Measurements from ENCODE around the gene APLP2. TPM values are rescaled to one million over a fixed set of nuclear protein-coding genes. Genes with fewer than 3 reads are reported as not detected.

Gene APLP2
- total and polyA plus RNA-seq, 2 of the 4 experiments (the other 2 are of a cell fraction), result 127 to 235 TPM

GRCh38 chr11:130086669-130087068, 17.0 kb downstream of the APLP2 start:
- ATAC-seq (ENCODE audit: low read depth) (no peak), DNase-seq (no peak)
- no peaks in the 10 kb centered on the region for H3K9me3 ChIP-seq (ENCODE audit: control insufficient read depth, insufficient read depth, low read length)
- ChIA-PET POLR2A (ENCODE audit: unreplicated experiment) (no interaction called here), CTCF (no interaction called here)
- no peak overlapping the region for H4K8ac ChIP-seq (ENCODE audit: low read depth in 2 of 2, low read length in 2 of 2)
- dilution Hi-C loops (cut with HindIII; ENCODE audit: low sequenced_read_pairs, unreplicated experiment) (no loop called here), in situ Hi-C loops (cut with MboI; ENCODE audit: low sequenced_read_pairs) (no loop called here), intact Hi-C loops (cut with micrococcal nuclease) (no loop called here)
- H4K91ac ChIP-seq (ENCODE audit: insufficient read depth, low read depth, low read length), result no peak overlapping the region
- no peaks in the 10 kb centered on the region for H3K27me3 ChIP-seq (ENCODE audit: control insufficient read depth, insufficient read depth, low read length)
- H2BK20ac ChIP-seq (ENCODE audit: low read depth, low read length), result no peak overlapping the region
- peaks cover 5% of the 10 kb centered on the region for H3K9me1 ChIP-seq (ENCODE audit: insufficient read depth, low read length)
- no peak overlapping the region for H3K4me3 ChIP-seq (ENCODE audit: insufficient read depth, low read depth, low read length)
- TF ChIP-seq MXI1 (IDR thresholded peaks at IDR 0.05; ENCODE audit: borderline replicate concordance, low read depth, low read length) (no peak), BHLHE40 (IDR thresholded peaks at IDR 0.05; ENCODE audit: low read depth, low read length) (no peak), RCOR1 (IDR thresholded peaks at IDR 0.05; ENCODE audit: insufficient replicate concordance, low read length) (no peak), SMC3 (IDR thresholded peaks at IDR 0.05; ENCODE audit: low read depth, low read length) (no peak), NFE2L2 (IDR thresholded peaks at IDR 0.05; ENCODE audit: low read depth, low read length) (no peak), CEBPB (IDR thresholded peaks at IDR 0.05; ENCODE audit: low read depth, low read length) (no peak)
- no TSS peak for BruUV-seq (replicated peaks)
- H3K18ac ChIP-seq (ENCODE audit: low read depth, low read length), result no peak overlapping the region
- H3K27ac ChIP-seq (ENCODE audit: insufficient read depth, low read length), result no peak overlapping the region
- H3K14ac ChIP-seq (replicated peaks; ENCODE audit: low read depth, low read length), result no peak overlapping the region
- H3K9ac ChIP-seq (ENCODE audit: low read depth, low read length), result no peak overlapping the region
- H3K23ac ChIP-seq (ENCODE audit: low read depth, low read length), result no peak overlapping the region
- H3K4me2 ChIP-seq (ENCODE audit: low read depth, low read length), result no peak overlapping the region
- WGBS, 2 experiments (ENCODE audit: extremely low coverage in 2 of 2, insufficient read length in 1 of 2), result 100% methylated on average over 1 of the region's 2 CpGs; no CpG with 5 or more reads in 1 of the 2 experiments
- no peak overlapping the region for H4K5ac ChIP-seq (ENCODE audit: low read depth, low read length)
- no peak overlapping the region for H2AK9ac ChIP-seq (replicated peaks; ENCODE audit: low read depth, low read length, poor library complexity)
- H2AK5ac ChIP-seq (ENCODE audit: low read depth, low read length), result no peak overlapping the region
- H2BK120ac ChIP-seq (ENCODE audit: low read depth, low read length), result no peak overlapping the region
- no peak overlapping the region for H2BK5ac ChIP-seq (ENCODE audit: low read depth, low read length, poor library complexity, severe bottlenecking)
- no peak overlapping the region for H3K56ac ChIP-seq (ENCODE audit: extremely low read depth, insufficient read depth, low read length)
- H3K4me1 ChIP-seq (ENCODE audit: control insufficient read depth, insufficient read depth, low read length), result peaks cover 5% of the 10 kb centered on the region
- peaks cover 27 to 37% of the 10 kb centered on the region in 2 experiments for H3K79me1 ChIP-seq (ENCODE audit: low read depth in 1 of 2, low read length in 2 of 2)
- H2AFZ ChIP-seq (replicated peaks; ENCODE audit: low read length, poor library complexity), result no peak overlapping the region
- H3K4ac ChIP-seq (ENCODE audit: low read depth, low read length), result no peak overlapping the region
- H4K20me1 ChIP-seq (ENCODE audit: insufficient read depth, low read length), result peaks cover 32% of the 10 kb centered on the region
- no peak overlapping the region for H2BK15ac ChIP-seq (ENCODE audit: low read depth, low read length)
- H3K36me3 ChIP-seq (ENCODE audit: control insufficient read depth, insufficient read depth, low read length), result no peaks in the 10 kb centered on the region
